GM12865 (cell line): ENCODE data around the gene CPLANE2.
"Not testable (repeated sequence)": the region's sequence is repeated elsewhere in the genome, so short reads cannot be mapped to it uniquely, and the experiment has no call there.

Experiments used
- DNase-seq: peaks from one replicate; pipeline ENCODE4 v3.0.0; 2010; ENCODE audit warnings: low read depth
- H3K4me3 ChIP-seq: 2 replicates; pipeline ENCODE4 v1.5.1; 2011; ENCODE audit warnings: mild to moderate bottlenecking, low read depth, low read length, control low read depth
- CTCF ChIP-seq: IDR thresholded peaks from 2 replicates; pipeline ENCODE4 v1.5.1; 2011; ENCODE audit warnings: low read length, control low read depth, low read depth, inconsistent platforms; ENCODE audit not compliant: insufficient read depth; ENCODE audit errors: missing control alignments

Gene CPLANE2

DNA sequence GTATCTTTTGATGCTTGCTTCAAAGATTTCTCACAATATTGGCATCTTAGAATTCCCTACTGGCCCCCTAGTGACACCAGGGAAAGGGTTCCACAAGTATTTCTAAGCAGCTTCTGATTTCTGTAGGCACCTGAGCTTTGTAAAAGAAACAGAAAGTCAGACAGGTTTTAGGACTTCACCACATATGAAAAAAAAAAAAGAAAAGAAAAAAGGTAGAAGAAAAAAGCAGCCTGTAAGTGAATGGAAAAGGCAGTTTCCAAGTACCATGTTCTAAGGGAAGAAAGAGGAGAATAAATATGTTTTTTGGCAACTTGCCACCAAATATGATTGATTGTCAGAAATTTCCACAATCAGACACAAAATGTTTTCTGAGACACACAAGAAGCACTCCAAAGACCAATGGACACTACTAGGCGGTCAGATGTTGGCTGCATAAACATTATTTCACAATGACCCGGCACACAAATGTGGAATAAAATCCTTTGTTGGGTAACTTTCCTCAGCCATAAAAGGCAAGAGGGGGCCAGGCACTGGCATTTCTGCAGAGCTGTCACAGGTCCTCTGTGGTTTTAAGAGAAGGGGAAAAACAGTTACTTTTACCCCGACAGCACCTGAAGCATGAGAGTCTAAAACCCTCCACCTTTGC is 12.7 kb upstream of the CPLANE2 start:
- TF ChIP-seq CTCF: no peak
- DNase-seq: no peak
- no peak overlapping the region for H3K4me3 ChIP-seq

DNA sequence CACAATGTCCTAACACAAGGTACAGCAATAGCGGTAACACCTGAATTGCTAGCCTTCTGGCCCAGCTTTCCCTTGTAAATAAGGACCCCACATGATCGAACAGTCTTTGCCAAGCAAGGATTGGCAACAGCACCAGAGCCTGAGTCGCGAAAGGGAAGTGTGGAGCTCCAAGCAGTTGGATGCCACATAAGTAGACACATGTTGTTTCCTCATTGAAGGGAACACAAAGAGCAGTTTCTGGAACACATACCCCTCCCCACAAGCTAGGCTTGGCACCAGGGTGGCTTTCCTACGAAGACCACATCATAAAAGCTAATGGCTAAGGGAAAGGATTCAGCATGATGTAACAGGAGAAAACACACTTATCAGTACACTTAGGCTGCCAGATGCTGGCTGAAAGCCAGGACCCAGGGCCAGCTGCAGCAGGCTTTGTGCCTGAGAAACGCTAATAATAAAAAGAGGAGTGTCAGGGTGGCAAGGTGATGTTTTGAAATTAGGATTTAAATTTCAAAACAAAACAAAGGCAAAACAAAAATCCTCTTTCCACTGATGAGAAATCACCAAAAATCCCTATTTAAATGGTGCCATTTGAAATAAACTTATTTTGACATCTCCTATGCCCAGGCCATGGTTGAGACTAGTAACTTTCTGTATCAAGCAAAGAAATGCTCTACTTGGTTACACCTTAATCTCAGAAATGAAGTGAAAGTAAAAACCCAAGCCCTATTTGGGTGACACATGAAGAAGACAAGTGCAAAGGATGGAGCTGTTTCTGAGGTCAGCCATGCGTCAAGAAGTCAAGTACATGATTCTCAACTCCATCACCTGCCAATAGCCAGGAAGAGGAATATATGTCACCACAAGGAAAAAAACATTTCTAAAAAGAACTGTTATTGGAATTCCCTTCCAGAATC is 11.9 kb upstream of the CPLANE2 start:
- no peak overlapping the region for H3K4me3 ChIP-seq
- peak; percentile 69 for DNase-seq
- TF ChIP-seq CTCF: no peak

DNA sequence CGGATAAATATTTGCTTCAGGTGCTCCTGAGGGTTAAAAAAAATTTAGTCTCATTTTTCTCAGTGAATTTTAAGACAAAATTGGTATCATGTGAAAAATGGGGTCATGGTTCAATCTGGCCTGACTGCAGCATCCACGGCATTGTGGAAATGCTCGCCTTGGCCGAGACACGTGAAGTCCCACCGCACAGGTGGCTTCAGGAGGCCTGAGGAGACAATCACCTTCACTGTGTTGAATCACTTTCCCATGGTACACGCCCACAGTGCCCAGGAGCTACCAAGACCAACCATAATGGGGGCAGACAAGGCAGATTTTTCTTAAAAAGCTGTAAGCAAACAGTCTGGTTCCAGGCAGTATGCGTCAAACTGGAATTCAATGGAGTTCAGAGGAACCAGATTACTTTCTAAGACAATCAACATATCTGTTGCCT is 11.0 kb upstream of the CPLANE2 start:
- no peak for TF ChIP-seq CTCF
- no peak for DNase-seq
- no peak overlapping the region for H3K4me3 ChIP-seq

GRCh38 chr1:16247441-16247840 is 10.5 kb upstream of the CPLANE2 start:
- DNase-seq: no peak
- TF ChIP-seq CTCF: no peak
- no peak overlapping the region for H3K4me3 ChIP-seq

- H3K4me3 ChIP-seq: no peak overlapping the region
- no peak for DNase-seq
- TF ChIP-seq CTCF: no peak
Measured at GRCh38 chr1:16246961-16247360, 10.0 kb upstream of the CPLANE2 start.

- DNase-seq, H3K4me3 ChIP-seq: not testable (repeated sequence)
Measured at GRCh38 chr1:16246239-16246638, 9.3 kb upstream of the CPLANE2 start.

GRCh38 chr1:16245476-16246196 is 8.7 kb upstream of the CPLANE2 start:
- no peak for TF ChIP-seq CTCF
- H3K4me3 ChIP-seq: no peak overlapping the region
- DNase-seq: no peak
